GM18520 (cell line): ENCODE results near the gene PPP2R5E.

Experiments used
- ATAC-seq: cut with Tn5 transposase; IDR thresholded peaks from one replicate; pipeline ENCODE4 v1.9.1; 2021; ENCODE audit not compliant: unreplicated experiment

The PPP2R5E gene

DNA sequence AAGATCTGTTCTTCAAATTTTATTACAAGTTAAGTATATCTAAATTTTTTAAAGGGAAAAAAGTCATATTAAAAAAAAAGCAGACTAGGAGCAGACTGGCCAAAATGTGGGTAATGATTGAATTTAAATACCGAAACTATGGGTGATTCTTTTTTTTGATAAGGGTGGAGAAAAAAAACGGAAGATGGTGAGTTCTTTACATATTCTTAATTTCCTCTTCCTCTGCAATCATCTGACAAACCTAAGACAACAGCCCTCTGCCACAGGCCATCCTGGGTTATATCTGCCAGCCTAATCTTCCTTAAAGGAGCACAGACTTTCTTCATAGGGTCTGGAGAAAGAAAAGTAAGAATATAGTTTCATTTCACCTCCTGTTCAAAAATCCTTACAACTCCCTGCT is 108.0 kb downstream of the PPP2R5E start:
- ATAC-seq, result no peak

DNA sequence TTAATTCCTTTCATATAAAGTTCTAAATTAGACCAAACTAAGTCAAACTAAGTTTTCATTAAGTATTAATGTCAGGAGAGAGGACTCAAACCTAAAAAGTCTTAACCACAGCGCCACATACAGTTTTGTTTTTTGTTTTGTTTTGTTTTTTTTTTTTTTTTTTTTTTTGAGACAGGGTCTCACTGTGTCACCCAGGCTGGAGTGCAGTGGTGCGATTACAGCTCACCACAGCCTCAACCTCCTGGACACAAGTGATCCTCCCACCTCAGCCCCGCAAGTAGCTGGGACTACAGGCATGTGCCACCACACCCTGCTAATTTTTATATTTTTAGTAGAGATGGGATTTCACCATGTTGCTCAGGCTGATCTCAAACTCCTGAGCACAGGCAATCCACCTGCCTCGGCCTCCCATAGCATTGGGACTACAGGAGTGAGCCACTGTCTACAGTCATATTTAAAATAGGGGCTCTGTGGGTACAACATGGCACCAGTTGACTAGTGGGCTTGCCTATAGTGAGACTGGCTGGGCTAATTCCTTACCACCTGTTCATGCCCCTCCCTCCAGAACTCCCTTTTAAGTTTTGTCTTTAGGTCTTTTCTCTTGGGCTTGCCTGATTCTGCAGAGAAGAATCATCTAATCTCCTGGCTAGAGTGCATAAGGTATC is 110.2 kb downstream of the PPP2R5E start:
- no peak for ATAC-seq

DNA sequence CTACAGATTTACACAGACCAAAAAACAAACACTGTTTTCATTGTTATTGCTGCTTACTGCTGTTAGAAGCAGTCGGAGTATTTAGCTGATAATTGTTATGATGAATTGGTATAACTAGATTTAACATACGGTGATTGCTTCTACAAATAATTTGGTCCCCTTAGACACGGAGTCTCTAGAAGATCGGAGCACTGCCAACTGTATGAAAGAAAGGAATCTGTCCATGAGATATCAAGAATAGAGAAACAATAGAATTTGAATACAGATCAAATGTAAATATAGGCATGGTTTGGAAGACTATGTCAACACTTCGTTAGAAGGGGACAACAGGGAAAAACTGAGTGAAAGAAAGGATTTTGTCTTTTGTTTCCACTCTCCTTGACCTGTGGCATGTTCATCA is 110.9 kb downstream of the PPP2R5E start:
- ATAC-seq, result no peak

DNA sequence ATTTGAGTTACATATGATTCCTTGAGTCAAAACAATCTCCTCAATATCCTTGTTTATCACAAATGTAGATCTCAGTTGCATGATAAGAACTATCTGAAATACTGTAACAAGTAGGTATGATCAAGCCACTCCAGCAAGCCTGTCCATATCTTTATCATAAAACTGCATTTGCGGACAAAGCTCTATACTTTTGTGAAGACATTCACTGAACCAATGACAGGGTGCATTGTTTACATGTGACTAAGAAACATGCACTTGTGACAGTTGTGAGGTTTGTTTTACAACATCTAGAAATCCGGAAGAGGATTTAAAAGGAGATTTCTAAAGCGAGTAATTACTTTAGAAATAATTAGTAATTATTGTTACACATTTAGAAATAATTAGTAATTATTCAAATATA is 111.7 kb downstream of the PPP2R5E start:
- no peak for ATAC-seq

DNA sequence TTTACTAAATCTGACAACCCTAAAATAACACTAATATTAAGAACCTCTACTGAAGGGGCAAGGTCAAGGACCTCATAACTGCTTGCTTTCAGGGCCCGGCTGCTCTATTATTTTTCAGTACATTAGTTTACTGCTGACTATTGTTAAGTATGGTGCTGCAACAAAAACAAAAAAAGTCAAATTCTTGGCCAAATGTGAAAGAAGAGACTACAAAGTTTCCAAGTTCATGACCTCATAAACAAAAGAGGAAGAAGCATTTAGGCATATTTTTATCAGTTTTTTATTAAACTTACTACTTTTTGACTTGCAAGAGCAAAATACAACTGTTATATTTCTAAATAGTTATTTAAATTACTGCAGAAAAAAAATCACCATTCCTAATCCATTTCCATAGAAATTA is 114.7 kb downstream of the PPP2R5E start:
- no peak for ATAC-seq

DNA sequence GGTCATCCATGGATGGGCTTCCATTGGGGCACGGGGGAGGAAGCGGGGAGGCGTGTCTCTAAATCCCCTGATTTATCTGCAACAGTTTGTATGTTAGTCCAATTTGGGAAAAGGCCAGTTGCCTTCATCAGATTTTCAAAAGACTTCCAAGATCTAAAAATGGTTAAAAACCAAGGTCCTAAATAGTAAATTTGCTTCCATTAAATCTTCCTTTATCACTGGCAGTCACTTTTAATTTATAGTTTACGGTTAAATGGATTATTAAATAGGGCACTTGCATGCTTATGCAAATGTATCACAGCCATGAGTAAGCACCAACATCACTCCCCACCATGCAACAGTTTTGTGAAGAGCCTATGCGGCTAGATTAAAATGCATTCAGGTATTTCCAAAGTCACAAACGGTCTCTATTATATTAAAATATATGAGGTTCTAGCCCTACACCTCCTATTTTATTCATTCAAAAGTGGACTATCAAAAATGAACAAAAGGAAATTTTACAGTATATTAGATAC is 116.3 kb downstream of the PPP2R5E start:
- ATAC-seq, result no peak

DNA sequence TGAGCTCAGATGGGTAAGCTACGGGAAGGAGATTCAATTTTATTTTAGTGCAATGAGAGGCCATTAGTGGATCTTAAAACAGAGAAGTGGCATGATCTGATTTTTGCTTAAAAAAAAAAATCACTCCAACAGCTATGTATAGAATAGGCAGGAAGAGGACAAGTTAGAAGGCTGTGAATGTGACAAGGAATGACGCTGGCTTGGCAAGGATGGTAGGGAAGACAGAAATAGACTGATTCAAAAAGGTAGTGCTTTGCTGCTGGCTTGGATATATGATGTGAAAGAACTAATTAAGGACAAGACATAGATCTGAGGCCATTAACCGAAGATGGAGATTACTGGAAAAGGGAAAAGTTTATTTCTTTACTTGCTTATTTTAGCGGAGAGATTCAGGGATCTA is 119.3 kb downstream of the PPP2R5E start:
- no peak for ATAC-seq

DNA sequence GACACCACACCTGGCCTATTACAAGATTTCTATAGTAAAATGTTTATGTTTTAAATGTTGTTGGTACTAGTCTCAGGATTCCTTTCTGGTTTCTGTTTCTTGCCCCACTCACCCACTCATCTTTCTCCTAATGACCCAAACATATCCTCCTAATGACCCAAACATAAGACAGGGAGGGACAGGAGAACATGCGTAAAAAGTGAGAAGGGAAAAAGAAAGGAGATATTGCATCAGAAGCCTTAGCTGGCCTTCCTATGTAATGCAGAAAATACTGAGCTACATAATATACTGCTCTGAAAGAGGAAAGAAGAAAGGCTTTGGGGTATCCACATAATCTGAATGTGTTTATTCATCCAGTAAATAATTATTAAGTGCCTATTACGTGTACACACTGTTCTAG is 119.8 kb downstream of the PPP2R5E start:
- ATAC-seq, result no peak

DNA sequence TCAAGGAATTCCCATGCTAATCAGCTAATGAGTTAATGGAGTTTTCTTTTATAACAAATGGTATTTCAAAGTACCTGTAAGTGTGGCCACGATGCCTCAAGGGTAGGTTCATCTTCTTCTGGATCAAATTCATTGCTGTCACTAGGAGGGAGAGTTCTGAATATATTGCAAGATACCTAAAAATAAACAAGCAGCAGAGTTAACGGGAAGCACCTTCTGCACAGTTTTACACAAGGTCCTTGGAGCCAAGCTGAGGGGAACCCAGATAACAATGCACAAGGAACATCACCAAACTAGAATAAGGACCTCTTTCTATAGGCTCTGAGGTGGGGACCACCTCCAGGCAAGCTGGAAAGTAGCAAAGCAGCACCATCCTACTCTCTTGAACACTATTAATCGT is 121.3 kb downstream of the PPP2R5E start:
- ATAC-seq, result no peak

DNA sequence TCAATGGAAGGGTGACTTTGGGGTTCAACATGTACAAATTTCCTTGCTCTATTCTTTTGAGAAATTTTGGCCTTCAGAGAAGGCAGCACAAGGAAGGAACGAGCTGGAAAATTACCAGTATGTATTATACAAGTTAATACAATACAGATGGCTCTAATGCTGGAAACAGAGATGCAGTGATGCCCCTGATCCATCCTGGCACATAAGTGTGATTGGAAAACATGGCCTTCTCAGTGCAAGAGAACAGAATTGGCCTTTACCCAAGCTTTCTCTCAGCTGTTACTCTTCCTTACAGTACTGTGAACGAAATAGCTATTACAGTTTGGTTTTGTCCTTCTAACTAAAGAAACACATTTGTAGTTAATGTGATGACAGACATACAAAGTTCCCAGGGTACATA is 122.0 kb downstream of the PPP2R5E start:
- ATAC-seq, result no peak

DNA sequence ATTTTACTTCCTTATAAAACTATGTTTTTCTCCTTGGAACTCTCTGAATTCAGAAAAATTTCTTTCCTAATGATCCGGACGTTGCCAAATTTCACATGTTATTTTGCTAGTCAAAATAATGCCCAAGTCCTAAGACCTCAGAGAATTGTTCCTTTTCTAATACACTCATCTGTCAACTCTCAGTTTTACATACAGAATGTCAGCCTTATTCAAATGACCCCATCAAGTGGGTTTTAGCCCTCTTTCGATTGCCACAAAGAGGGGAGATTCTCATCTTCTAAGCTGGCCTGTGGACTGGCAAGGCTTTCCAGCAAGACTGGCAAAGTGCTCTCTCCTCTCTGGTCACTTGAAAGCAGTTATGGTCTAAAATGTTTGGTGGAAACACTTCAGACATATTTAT is 125.2 kb downstream of the PPP2R5E start:
- no peak for ATAC-seq

DNA sequence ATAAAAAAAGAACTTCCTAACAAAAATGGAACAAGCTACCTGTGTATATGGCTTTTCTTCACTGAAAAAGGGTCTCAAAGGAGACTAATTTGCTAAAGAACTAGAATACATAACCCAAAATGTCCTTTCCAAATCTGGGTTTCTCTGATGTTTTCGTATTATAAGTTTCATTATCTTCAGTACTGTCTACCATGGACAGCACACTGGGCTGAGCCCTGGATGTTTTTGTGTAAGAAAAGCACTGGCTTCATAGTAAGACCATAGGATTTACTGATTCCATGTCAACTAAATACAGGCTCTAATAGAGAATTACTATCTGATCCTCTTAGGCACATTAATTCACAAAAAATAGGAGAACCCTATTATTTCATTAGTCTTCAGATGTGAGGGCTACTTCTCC is 130.2 kb downstream of the PPP2R5E start:
- no peak for ATAC-seq

DNA sequence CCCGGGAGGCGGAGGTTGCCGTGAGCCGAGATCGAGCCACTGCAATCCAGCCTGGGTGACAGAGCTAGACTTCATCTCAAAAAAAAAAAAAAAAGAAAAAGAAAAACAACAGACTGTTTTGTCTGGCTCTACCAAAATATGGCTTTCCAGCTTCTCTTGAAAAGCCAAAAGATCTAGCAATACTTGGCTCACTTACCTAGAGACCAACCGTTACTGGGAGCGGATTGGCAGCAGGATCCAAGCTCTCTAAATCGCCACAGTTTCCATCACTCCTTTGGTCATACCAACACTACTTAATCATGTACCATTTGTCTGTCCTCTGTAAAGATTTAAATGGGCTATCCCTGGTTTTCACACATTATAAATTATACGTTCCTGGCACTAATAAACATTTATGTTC is 136.8 kb downstream of the PPP2R5E start:
- no peak for ATAC-seq

DNA sequence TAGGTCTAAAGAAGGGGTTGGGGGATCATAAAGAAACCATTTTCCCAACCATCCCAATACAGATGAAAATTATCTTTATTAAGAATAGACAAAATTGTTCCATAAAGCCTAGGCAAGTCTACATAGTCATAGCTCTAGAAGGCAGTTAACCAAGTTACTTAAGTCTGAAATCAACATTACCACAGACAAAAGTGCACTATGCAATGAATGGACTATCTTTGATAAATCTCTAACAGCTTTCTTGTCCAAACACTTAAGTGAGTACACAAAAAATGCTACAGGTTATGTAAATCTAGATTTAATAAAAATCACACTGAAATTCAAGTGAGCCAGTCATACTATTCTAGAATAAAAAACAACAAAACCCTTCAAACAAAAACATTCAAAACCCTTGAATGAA is 137.5 kb downstream of the PPP2R5E start:
- ATAC-seq, result no peak

DNA sequence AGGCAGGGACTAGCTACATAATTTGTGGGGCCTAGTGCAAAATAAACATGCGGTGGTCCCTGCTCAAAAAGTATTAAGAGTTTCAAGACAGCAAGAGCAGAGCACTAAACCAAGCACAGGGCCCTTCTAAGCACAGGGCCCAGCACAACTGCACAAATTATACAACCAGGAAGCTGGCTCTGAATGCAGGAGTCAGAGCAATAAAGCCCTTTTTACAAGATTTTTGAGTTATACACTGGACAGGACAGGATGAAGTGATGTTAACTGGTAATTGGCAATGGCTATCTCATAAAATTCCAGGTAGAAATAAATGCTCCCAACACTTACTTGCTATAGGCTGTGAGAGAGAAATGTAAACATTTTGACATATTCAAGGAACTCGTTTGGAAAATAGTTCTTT is 138.3 kb downstream of the PPP2R5E start:
- no peak for ATAC-seq

DNA sequence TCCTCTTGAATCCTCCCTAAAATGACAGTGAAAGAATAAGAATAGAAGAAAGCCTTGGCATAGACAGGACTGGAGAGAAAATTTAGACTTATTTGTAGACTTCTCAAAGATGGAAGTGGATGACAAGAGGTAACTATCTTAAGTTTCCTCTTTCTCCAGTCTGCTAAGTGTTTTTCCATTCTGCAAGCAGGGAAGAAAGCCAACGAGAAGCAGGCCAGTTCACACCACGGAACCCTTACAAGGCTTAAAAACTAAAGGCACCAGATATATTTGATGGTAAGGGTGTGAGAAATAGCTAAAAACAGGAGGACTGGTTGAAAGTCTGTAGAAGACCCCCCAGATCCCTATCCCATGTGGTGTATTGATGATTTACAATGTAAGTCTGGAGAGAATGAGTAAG is 141.5 kb downstream of the PPP2R5E start:
- ATAC-seq, result no peak

DNA sequence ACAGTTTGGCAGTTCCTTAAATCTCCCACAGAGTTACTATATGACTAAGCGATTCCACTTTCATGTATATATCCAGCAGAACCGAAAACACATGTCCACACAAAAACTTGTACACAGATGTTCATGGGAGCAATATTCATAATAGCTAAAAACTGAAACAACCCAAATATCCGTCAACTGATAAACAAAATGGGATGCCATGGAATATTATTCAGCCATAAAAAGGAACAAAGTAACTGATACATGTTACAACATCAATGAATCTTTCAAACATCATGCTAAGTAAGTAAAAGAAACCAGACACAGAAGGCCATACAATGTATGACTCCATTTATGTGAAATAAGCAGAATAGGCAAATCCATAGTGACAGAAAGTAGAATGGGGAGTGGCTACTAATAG is 144.2 kb downstream of the PPP2R5E start:
- ATAC-seq, result no peak

DNA sequence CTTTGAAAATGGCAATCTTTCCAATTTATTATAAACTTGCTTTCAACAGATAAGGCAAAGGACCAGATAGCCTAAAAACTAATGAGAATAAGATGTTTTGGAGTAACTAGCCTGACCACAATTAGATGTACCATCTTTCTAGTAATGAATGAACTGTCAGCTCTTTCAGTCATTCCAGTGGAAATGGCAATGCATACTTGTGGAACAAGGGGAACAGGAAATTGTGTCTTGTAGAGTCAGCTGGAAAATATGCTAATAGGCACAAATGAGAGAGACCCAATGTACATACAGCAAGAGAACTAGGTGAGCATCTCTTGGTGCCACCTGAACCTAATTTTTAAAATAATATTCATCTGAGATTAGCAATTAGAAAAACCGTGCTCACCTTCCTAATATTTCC is 148.3 kb downstream of the PPP2R5E start:
- no peak for ATAC-seq

DNA sequence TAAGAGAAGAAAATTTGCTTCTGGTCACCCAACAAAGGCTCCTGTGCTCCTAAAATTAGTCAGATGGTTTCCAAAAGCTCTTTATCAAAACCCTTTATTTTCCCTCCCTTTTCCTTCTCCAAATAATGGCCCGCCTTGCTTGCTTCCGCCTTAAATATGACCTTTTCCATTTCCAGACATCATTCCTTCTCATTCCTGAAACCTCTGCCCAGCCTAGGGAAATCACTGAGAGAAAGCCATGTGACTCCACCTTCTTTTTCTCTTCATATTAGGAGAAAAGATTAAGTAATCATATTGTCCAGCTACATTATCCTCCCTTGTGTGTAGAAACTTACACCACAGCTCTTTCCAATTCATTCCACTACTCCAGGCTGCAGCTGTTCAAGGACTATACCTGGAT is 148.7 kb downstream of the PPP2R5E start:
- no peak for ATAC-seq

DNA sequence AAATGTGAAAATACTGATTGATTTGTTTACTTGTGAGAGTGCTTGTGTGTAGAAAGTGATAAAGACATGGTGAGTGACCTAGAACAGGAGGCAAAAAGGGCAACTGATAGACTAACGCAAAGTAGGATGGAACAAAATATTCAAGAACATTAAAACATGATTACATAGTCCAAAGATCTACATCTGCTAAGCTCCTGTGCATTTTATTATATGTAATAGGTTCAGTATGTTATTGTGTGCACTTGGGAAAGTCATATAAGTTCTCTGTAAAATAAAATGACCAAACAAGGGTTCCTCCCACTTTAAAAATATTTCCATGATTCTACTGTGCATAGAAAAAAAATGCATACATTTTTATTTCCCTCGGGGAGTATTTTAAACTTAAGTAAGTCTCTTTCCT is 150.2 kb downstream of the PPP2R5E start:
- ATAC-seq, result no peak

DNA sequence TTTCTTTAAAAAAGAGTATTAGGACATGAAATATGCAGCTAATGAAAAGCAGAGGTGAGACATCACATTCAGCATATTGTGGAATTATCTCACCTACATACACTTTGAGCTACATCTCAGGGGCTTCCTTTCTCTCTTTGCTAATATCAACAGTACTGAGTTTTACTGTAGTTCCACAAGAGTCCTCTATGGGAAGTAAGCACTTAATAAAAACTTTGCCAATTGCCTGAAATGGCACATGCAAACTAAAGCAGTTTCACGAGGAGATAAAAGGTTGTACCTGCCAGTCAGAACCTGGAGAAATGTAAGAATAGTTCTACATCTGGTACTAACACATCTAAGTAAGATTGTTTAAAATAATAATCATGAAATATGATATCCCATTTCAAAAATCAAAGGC is 150.9 kb downstream of the PPP2R5E start:
- ATAC-seq, result no peak

DNA sequence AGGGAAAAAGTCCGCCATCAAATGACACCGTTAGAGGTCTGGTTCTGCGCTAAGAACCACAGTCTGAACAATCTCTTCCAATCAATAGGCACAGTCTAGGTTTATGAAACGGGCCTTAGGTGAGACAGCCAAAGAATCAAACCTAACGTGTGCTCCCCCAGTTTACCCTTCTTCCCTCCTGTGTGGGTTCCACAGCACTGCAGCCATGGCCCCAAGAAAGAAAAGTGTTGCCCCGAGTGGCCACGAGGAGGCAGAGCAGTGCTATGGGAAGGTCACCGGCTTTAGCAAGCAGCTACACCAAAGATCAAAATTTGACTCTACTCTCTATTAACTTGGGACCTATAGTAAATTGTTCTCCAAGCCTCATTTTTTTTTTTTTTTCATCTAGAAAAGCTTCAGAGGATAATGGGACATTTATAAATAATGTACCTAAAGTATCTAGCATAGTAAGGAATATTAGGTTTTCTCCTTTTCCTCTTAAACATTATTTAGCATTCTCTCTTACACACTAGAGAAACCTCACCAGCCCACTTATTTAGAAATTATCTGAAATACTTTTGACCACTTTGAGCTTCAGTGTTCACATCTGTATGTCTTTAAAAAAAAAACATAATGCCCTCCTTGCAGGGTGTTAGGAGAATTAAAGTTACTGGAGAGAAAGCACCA is 154.3 kb downstream of the PPP2R5E start:
- ATAC-seq, result peak; percentile 44

DNA sequence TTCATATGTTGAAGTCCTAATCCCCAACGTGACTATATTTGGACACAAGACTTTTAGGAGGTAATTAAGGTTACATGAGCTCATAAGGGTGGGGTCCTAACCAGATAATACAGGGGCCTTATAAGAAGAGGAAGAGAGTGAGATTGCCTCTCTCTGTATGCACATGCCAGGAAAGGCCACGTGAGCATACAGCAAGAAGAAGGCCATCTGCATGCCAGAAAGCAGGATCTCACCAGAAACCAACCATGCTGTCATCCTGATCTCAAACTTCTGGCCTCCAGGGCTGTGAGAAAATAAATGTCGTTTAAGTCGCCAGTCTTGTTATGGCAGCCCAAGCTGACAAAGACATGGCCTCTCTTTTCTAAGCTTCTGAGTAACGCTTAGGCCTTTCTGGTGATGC is 155.5 kb downstream of the PPP2R5E start:
- no peak for ATAC-seq
